GM18870 (cell line): Measurements from ENCODE around the gene AURKAIP1.

Source experiments
- ATAC-seq: cut with Tn5 transposase; IDR thresholded peaks from one replicate; pipeline ENCODE4 v1.9.1; 2021; ENCODE audit warnings: moderate library complexity; ENCODE audit not compliant: unreplicated experiment

AURKAIP1 gene

DNA sequence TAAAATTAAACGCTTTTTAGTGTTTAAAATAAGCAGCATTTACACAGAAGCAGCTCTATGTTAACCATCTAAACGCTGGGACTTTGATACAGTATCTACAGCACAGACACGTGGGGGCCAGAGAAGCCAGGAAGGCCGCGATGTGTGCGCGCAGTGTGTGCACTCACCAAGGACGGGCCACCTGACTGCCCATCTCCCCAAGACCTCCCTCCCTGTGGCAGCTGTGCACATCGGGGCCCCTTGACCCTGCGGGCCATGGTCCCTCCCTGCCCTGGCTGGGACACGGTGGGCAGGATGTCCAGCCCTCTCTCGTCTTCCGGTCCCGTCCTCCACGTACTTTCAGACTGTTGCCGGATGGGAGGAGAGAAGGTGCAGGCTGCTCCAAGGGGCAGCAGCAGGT, 39.7 kb downstream of the AURKAIP1 start:
- no peak for ATAC-seq

DNA sequence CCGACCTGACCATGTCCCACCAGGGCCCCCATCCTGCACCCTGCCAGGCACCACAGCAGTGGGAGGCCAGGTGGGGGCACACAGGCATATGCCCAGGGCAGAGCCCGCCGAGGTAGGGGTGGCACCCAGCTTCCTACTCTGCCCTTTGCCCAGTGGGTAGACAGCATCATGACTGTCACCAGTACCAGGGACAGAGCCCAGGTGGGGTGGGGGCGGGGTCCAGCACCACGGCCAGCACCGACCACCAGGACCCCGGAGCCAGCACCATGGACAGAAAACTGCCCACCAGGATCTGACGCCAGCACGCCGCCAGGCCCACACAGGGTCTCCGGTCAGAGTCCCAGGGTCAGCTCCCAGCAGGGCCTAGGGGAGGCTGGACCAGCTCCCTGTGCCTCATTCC, 40.2 kb downstream of the AURKAIP1 start:
- no peak for ATAC-seq

DNA sequence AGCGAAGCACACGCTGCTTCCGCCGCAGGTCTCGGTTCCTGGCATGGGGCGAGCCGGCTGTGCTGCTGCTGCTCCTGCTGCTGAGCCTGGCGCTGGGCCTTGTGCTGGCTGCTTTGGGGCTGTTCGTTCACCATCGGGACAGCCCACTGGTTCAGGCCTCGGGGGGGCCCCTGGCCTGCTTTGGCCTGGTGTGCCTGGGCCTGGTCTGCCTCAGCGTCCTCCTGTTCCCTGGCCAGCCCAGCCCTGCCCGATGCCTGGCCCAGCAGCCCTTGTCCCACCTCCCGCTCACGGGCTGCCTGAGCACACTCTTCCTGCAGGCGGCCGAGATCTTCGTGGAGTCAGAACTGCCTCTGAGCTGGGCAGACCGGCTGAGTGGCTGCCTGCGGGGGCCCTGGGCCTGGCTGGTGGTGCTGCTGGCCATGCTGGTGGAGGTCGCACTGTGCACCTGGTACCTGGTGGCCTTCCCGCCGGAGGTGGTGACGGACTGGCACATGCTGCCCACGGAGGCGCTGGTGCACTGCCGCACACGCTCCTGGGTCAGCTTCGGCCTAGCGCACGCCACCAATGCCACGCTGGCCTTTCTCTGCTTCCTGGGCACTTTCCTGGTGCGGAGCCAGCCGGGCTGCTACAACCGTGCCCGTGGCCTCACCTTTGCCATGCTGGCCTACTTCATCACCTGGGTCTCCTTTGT, 41.3 kb downstream of the AURKAIP1 start:
- no peak for ATAC-seq

DNA sequence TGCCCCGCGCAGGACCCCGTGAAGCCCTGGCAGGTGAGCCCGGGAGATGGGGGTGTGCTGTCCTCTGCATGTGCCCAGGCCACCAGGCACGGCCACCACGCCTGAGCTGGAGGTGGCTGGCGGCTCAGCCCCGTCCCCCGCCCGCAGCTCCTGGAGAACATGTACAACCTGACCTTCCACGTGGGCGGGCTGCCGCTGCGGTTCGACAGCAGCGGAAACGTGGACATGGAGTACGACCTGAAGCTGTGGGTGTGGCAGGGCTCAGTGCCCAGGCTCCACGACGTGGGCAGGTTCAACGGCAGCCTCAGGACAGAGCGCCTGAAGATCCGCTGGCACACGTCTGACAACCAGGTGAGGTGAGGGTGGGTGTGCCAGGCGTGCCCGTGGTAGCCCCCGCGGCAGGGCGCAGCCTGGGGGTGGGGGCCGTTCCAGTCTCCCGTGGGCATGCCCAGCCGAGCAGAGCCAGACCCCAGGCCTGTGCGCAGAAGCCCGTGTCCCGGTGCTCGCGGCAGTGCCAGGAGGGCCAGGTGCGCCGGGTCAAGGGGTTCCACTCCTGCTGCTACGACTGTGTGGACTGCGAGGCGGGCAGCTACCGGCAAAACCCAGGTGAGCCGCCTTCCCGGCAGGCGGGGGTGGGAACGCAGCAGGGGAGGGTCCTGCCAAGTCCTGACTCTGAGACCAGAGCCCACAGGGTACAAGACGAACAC, 42.1 kb downstream of the AURKAIP1 start:
- no peak for ATAC-seq

DNA sequence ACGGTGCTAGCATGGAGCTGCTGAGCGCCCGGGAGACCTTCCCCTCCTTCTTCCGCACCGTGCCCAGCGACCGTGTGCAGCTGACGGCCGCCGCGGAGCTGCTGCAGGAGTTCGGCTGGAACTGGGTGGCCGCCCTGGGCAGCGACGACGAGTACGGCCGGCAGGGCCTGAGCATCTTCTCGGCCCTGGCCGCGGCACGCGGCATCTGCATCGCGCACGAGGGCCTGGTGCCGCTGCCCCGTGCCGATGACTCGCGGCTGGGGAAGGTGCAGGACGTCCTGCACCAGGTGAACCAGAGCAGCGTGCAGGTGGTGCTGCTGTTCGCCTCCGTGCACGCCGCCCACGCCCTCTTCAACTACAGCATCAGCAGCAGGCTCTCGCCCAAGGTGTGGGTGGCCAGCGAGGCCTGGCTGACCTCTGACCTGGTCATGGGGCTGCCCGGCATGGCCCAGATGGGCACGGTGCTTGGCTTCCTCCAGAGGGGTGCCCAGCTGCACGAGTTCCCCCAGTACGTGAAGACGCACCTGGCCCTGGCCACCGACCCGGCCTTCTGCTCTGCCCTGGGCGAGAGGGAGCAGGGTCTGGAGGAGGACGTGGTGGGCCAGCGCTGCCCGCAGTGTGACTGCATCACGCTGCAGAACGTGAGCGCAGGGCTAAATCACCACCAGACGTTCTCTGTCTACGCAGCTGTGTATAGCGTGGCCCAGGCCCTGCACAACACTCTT, 42.8 kb downstream of the AURKAIP1 start:
- ATAC-seq = no peak

DNA sequence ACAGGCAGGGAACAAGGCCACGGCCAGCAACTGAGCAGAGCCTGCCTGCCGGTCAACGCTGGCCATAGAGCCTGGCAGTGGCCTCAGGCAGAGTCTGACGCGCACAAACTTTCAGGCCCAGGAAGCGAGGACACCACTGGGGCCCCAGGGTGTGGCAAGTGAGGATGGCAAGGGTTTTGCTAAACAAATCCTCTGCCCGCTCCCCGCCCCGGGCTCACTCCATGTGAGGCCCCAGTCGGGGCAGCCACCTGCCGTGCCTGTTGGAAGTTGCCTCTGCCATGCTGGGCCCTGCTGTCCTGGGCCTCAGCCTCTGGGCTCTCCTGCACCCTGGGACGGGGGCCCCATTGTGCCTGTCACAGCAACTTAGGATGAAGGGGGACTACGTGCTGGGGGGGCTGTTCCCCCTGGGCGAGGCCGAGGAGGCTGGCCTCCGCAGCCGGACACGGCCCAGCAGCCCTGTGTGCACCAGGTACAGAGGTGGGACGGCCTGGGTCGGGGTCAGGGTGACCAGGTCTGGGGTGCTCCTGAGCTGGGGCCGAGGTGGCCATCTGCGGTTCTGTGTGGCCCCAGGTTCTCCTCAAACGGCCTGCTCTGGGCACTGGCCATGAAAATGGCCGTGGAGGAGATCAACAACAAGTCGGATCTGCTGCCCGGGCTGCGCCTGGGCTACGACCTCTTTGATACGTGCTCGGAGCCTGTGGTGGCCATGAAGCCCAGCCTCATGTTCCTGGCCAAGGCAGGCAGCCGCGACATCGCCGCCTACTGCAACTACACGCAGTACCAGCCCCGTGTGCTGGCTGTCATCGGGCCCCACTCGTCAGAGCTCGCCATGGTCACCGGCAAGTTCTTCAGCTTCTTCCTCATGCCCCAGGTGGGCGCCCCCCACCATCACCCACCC, 43.7 kb downstream of the AURKAIP1 start, which contains the start of gene TAS1R3:
TAS1R3 (plus strand) TSS at position 213 of the 898 bp plus-strand sequence; CDS start at position 279, 66 bp downstream.
- no peak for ATAC-seq

DNA sequence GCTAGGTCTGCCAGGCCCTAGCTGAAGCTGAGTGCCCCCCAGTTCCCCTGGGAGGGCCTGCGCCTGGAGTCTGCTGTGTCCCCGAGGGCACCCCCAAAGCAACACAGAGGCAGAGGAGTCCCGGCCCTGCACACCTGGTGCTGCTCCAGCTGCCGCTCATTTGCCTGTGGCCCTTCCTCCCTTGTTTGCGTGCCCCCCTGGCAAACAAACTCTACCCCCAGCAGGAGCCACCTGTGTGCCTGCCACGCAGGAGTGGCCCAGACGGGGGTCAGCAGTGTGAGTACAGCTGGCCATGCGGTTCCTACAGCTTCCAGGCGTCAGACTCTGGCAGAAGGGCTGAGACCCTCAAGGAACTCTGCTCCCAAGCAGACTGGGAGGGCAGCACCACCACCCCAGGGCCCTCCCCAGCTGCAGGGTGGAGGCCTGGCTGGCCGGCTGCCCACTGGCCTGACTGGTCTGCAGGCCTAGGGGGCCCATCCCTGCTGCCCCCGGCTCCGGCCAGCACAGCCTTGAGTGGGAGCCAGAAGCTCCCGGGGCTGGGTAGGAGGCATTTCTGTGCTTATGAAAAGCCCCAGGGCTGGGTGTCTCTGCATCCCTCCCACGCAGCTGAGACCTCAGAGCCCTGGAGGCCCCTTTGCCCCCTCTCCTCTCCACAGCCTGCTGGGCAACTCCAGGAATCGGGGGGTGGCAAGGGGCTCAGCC, 44.5 kb downstream of the AURKAIP1 start:
- no peak for ATAC-seq

DNA sequence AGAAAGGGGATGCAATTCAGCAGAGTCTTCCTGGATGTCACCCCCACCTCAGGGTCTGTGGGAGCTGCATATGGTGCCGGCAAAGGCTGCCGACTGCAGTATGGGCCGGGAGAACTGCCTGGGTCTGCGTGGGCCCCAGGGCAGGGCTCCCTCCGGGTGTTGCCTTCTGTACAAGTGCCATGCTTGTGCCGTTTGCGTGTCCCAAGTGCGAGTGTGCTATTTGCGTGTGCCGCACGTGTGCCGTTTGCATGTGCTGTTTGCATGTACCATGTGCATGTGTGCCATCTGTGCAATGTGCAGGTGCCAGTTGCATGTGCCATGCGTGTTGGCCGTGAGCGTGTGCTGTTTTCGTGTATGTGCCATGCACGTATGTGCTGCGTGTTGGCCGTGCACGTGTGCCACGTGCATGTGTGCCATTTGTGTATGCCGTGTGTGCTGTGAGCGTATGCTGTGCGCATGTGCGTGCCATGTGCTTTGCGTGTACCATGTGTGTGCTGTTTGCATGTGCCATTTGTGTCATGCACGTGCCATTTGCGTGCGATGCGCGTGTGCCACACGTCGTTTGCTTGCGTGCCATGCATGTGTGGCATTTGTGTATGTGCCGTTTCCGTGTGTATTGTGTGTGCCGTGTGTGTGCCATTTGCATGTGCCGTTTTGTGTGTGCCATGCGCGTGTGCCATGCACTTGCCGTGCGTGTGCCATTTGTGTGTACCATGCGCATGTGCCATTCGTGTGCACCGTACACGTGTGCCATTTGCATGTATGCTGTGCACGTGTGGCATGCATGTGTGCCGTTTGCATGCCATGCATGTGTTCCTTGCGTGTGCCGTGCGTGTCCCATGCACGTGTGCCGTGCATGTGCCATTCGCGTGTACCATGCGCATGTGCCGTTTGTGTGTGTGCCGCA, 45.5 kb downstream of the AURKAIP1 start:
- no peak for ATAC-seq

DNA sequence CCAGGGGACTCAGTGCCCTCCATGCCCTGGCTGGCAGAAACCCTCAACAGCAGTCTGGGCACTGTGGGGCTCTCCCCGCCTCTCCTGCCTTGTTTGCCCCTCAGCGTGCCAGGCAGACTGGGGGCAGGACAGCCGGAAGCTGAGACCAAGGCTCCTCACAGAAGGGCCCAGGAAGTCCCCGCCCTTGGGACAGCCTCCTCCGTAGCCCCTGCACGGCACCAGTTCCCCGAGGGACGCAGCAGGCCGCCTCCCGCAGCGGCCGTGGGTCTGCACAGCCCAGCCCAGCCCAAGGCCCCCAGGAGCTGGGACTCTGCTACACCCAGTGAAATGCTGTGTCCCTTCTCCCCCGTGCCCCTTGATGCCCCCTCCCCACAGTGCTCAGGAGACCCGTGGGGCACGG, 46.8 kb downstream of the AURKAIP1 start:
- no peak for ATAC-seq

DNA sequence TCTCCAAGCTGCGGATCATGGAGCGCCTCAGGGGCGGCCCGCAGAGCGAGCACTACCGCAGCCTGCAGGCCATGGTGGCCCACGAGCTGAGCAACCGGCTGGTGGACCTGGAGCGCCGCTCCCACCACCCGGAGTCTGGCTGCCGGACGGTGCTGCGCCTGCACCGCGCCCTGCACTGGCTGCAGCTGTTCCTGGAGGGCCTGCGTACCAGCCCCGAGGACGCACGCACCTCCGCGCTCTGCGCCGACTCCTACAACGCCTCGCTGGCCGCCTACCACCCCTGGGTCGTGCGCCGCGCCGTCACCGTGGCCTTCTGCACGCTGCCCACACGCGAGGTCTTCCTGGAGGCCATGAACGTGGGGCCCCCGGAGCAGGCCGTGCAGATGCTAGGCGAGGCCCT, 47.7 kb downstream of the AURKAIP1 start:
- no peak for ATAC-seq

DNA sequence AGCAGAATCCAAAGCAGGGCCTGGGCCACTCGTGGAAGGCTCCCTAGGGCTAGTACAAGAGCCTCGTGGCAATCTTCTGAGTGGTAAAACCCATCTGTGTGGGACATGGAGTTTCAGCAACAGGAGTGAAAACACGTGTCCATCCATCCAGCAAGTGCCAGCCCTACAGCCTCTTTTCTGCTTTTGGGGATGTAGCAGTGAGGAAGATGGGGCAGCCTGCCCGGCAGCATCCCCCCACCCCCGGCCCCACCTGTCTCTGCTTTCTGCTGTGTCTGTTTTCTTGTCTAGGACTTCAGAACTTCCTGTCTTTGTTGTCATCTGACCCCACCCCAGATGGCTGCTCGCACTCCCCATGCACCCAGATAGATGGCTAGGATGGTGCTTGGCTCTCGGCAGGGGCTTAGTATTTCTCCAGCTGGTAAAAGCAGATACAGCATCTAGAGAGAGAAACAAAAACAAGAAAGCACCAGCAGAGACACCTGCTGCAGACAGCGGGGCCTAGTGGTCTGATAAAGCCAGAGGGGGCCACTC, 48.9 kb downstream of the AURKAIP1 start:
- no peak for ATAC-seq

DNA sequence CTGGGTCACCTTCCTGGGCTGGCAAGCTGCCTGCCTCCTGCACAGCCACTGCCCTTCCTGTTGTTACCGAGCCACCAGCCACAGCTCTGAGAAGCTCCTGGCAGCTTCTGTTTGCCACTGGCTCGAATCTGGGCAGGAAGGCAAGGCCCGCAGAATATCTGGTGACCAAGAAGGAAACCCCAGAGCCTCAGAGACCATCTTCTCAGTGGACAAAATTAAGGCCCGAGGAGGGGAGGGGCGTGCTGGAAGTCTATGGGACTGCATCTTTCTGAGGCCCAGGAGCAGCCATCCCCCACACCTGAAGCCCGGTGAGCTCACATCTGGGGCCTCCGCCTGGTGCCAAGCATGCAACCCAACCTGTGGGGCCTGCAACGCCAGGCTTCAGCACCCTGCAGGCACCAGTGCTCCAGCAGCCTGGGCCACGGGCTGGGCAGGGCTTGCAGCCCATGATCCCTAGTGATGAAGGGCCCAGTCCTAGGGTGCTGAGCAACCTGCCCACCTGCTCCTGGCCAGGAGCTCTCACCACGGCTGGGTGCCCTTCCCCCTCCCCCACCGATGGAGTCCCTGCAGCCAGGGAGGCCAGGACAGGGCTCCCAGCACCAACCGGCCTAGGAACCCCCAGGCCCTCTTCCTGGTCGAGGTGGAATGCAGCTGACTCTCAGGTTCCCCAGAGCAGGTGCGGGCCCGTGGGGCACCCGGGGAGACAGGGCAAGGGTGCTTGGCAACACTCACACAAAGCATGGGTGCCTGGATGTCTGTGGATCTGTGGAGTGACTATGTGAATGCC, 49.5 kb downstream of the AURKAIP1 start:
- ATAC-seq = no peak

DNA sequence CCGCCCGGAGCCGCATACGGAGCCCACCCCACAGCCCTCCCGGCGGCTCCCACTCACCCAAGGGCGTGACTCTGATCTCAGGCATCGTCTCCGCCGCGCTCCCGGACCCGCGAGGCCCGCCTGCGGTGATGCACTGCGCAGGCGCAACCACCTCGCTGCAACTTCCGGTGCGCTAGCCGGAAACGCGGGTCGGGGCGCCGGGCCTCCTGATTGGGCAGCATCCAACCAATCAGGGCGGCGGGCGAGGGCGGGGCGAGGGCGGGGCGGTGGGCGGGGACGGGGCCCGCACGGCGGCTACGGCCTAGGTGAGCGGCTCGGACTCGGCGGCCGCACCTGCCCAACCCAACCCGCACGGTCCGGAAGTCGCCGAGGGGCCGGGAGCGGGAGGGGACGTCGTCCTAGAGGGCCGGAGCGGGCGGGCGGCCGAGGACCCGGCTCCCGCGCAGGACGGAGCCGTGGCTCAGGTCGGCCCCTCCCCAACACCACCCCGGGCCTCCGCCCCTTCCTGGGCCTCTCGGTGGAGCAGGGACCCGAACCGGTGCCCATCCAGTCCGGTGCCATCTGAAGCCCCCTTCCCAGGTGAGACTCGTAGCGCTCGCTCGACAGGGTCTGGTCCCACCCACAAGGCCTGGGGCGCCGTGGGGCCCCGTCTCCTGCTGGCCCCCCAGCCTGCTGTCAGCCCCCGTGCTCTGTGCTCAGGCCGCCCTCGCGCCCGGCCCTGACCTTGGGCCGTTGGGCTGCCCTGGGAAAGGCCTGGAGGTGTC, 50.3 kb downstream of the AURKAIP1 start, which contains the start of the genes CPTP and INTS11:
CPTP (plus strand) TSS at position 279 of the 764 bp plus-strand sequence. CDS start 2,109 bp downstream, outside the sequence.
INTS11 (minus strand) TSS at position 137 of the 764 bp plus-strand sequence; CDS start at position 85, 52 bp downstream.
- peak; percentile 57 for ATAC-seq

DNA sequence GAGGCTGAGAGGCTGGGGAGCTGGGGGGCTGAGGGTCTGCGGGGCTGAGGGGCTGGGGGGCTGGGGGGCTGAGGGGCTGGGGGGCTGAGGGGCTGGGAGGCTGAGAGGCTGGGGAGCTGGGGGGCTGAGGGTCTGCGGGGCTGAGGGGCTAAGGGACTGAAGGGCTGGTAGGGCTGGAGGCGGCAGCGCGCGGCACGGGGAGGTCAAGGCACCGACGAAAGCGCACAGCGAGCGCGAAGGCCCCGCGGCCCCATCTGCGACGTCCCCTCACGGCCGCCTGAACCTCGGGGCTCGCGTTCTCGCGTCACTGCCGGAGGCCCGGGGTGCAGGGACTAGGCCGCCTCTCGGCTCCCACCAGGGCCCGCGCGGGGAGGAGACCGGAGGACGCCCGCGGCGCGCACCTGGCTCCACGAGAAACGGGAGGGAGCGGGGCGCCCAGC, 50.9 kb downstream of the AURKAIP1 start:
- peak; percentile 21 for ATAC-seq
